Inferior parietal cortex (tissue), 1 donor: ENCODE measurements around the gene SLC39A11.

Experiments
- DNase-seq: peaks from one replicate; pipeline ENCODE4 v3.0.0-alpha.2; 2016; ENCODE audit errors: extremely low spot score

The SLC39A11 gene

GRCh38 chr17:72754513-72754912 lies 338.0 kb downstream of the SLC39A11 start:
- no peak for DNase-seq

GRCh38 chr17:72751746-72752145 lies 340.7 kb downstream of the SLC39A11 start:
- DNase-seq = no peak

GRCh38 chr17:72749119-72749572 lies 343.3 kb downstream of the SLC39A11 start:
- no peak for DNase-seq

GRCh38 chr17:72747501-72747900 lies 345.0 kb downstream of the SLC39A11 start:
- DNase-seq = no peak

- no peak for DNase-seq
These were observed 347.2 kb downstream of the SLC39A11 start for GRCh38 chr17:72745241-72745640.

GRCh38 chr17:72743037-72743467 lies 349.4 kb downstream of the SLC39A11 start:
- no peak for DNase-seq

GRCh38 chr17:72737151-72737690 lies 355.3 kb downstream of the SLC39A11 start:
- DNase-seq = no peak

GRCh38 chr17:72735592-72735991 lies 356.9 kb downstream of the SLC39A11 start:
- no peak for DNase-seq

GRCh38 chr17:72735048-72735447 lies 357.4 kb downstream of the SLC39A11 start:
- DNase-seq = no peak

- DNase-seq = no peak
These were observed 357.9 kb downstream of the SLC39A11 start for GRCh38 chr17:72734613-72735012.

GRCh38 chr17:72733619-72734282 lies 358.7 kb downstream of the SLC39A11 start:
- no peak for DNase-seq

GRCh38 chr17:72732893-72733618 lies 359.4 kb downstream of the SLC39A11 start:
- DNase-seq = no peak

GRCh38 chr17:72730077-72730476 lies 362.4 kb downstream of the SLC39A11 start:
- DNase-seq = no peak

GRCh38 chr17:72726936-72727335 lies 365.6 kb downstream of the SLC39A11 start:
- DNase-seq = no peak

GRCh38 chr17:72725433-72726068 lies 366.9 kb downstream of the SLC39A11 start:
- DNase-seq = peak; percentile 72

GRCh38 chr17:72724267-72724666 lies 368.2 kb downstream of the SLC39A11 start:
- DNase-seq = no peak

GRCh38 chr17:72723711-72724110 lies 368.8 kb downstream of the SLC39A11 start:
- DNase-seq = no peak

GRCh38 chr17:72720494-72720825 lies 372.0 kb downstream of the SLC39A11 start:
- DNase-seq = no peak

GRCh38 chr17:72719578-72720493 lies 372.7 kb downstream of the SLC39A11 start:
- DNase-seq = no peak

GRCh38 chr17:72719206-72719577 lies 373.3 kb downstream of the SLC39A11 start:
- no peak for DNase-seq

- DNase-seq = no peak
These were observed 374.8 kb downstream of the SLC39A11 start for GRCh38 chr17:72717676-72718075.

GRCh38 chr17:72717276-72717675 lies 375.2 kb downstream of the SLC39A11 start:
- no peak for DNase-seq
